NCI-H128 (cell line): ENCODE results near the gene CNNM3.
"Not testable (repeated sequence)": the region's sequence is repeated elsewhere in the genome, so short reads cannot be mapped to it uniquely, and the experiment has no call there.

ENCODE experiments used
- DNase-seq: peaks from one replicate; lab custom pipeline; 2025; ENCODE audit not compliant: unreplicated experiment; lab: John Stamatoyannopoulos, UW

The CNNM3 gene

GRCh38 chr2:96860065-96861029, 44.3 kb downstream of the CNNM3 start:
- DNase-seq: no peak

- DNase-seq: no peak
These were observed 45.0 kb downstream of the CNNM3 start for GRCh38 chr2:96861074-96861473.

- DNase-seq: not testable (repeated sequence)
These were observed 47.0 kb downstream of the CNNM3 start for GRCh38 chr2:96863056-96863455.

- DNase-seq: no peak
These were observed 47.7 kb downstream of the CNNM3 start for GRCh38 chr2:96863575-96864342.

GRCh38 chr2:96864343-96865091, 48.4 kb downstream of the CNNM3 start:
- no peak for DNase-seq

- no peak for DNase-seq
These were observed 49.6 kb downstream of the CNNM3 start for GRCh38 chr2:96865654-96866053.

- no peak for DNase-seq
These were observed 50.1 kb downstream of the CNNM3 start for GRCh38 chr2:96866149-96866548.

GRCh38 chr2:96866586-96866985, 50.5 kb downstream of the CNNM3 start:
- no peak for DNase-seq

- no peak for DNase-seq
These were observed 51.1 kb downstream of the CNNM3 start for GRCh38 chr2:96866986-96867755.

GRCh38 chr2:96867756-96868554, 51.9 kb downstream of the CNNM3 start:
- no peak for DNase-seq

- peak; percentile 56 for DNase-seq
These were observed 52.6 kb downstream of the CNNM3 start for GRCh38 chr2:96868555-96869280.

GRCh38 chr2:96869281-96869821, 53.3 kb downstream of the CNNM3 start:
- no peak for DNase-seq

- DNase-seq: no peak
These were observed 54.0 kb downstream of the CNNM3 start, which contains the start of gene SEMA4C for GRCh38 chr2:96869822-96870625. TSS of gene SEMA4C (minus strand) at chr2:96870080. CDS start at chr2:96867886, 2,194 bp downstream.

- no peak for DNase-seq
These were observed 54.7 kb downstream of the CNNM3 start for GRCh38 chr2:96870626-96871255.

GRCh38 chr2:96872591-96873349, 56.7 kb downstream of the CNNM3 start:
- DNase-seq: no peak

- DNase-seq: no peak
These were observed 57.6 kb downstream of the CNNM3 start for GRCh38 chr2:96873651-96874096.
